ENCODE results near the gene GPR148. TPM values are rescaled to one million over a fixed set of nuclear protein-coding genes. Genes with fewer than 3 reads are reported as not detected.

Gene GPR148
- polyA plus RNA-seq, 2 of the 4 experiments (the other 2 are of a cell fraction), result not detected

DNA sequence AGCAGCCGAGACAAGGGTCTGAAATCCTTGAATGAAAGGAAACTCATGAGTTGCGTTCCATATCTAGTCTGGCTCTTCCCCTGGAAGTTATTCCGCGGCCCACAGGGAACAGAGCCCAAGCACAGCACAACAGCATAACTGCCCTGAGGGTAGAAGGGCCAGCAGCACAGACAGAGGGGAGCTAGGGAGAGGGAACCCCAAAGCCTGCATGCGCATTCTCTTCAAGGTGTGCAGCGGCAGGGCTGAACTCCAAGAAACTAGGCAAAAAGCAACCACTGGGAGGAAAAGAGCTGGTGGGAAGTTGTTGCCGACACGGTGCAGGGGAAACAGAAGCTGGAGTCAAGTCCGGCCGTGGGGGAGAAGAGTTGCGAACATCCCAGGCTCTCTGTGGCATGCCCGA is 11.8 kb downstream of the GPR148 start (continued):
- TF ChIP-seq FOXS1 (CRISPR knock-in tag; IDR thresholded peaks at IDR 0.05) (no peak), HEYL (CRISPR knock-in tag; IDR thresholded peaks at IDR 0.05) (no peak), HOXA7 (CRISPR knock-in tag; IDR thresholded peaks at IDR 0.05) (no peak), JUN (IDR thresholded peaks at IDR 0.05) (no peak), GATA3 (IDR thresholded peaks at IDR 0.05; ENCODE audit: borderline replicate concordance) (no peak)

DNA sequence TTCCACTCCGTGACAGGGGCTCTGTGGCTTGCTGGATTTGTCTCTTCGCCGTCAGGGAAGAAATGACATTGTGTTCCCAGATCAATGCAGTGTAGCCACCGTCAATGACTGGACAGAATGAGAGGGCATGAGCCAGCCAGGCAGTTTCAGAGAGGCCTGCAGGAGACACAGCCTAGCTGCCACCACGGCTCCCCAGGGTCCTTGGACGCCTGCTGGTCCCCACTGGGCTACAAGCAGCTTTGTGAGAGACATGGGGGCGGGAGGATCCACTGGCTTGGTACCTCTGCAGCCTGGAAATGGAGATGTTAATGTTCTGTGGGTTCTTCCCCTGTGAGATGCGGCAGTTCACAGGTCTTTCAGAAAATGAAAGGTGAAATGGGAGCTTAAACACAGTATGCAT is 14.4 kb downstream of the GPR148 start:
- no peak for TF ChIP-seq ESRRA (IDR thresholded peaks at IDR 0.05; ENCODE audit: borderline replicate concordance, low read length)
- TF ChIP-seq NFE2L2 (conservative IDR thresholded peaks at IDR 0.05; ENCODE audit: low read length), result no peak
- TF ChIP-seq, protein P1, sequence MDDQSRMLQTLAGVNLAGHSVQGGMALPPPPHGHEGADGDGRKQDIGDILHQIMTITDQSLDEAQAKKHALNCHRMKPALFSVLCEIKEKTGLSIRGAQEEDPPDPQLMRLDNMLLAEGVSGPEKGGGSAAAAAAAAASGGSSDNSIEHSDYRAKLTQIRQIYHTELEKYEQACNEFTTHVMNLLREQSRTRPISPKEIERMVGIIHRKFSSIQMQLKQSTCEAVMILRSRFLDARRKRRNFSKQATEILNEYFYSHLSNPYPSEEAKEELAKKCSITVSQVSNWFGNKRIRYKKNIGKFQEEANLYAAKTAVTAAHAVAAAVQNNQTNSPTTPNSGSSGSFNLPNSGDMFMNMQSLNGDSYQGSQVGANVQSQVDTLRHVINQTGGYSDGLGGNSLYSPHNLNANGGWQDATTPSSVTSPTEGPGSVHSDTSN (IDR thresholded peaks at IDR 0.05), result no peak
- TF ChIP-seq POLR2AphosphoS2 (conservative IDR thresholded peaks at IDR 0.05; ENCODE audit: low read length), result no peak
- TF ChIP-seq CEBPB (IDR thresholded peaks at IDR 0.05), result no peak
- no peak for TF ChIP-seq HEYL (CRISPR knock-in tag; IDR thresholded peaks at IDR 0.05)
- TF ChIP-seq EHMT2 (IDR thresholded peaks at IDR 0.05; ENCODE audit: low read depth), result no peak
- TF ChIP-seq MAFK (IDR thresholded peaks at IDR 0.05; ENCODE audit: partially characterized antibody), result no peak
- TF ChIP-seq, protein P2, sequence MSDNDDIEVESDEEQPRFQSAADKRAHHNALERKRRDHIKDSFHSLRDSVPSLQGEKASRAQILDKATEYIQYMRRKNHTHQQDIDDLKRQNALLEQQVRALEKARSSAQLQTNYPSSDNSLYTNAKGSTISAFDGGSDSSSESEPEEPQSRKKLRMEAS (IDR thresholded peaks at IDR 0.05), result no peak
- TF ChIP-seq, protein P3, sequence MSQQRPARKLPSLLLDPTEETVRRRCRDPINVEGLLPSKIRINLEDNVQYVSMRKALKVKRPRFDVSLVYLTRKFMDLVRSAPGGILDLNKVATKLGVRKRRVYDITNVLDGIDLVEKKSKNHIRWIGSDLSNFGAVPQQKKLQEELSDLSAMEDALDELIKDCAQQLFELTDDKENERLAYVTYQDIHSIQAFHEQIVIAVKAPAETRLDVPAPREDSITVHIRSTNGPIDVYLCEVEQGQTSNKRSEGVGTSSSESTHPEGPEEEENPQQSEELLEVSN (IDR thresholded peaks at IDR 0.05; ENCODE audit: borderline replicate concordance, low read depth), result no peak
- no peak for TF ChIP-seq PHF8 (IDR thresholded peaks at IDR 0.05; ENCODE audit: borderline replicate concordance, low read depth)
- no peak for TF ChIP-seq SMC3 (IDR thresholded peaks at IDR 0.05)
- no peak for TF ChIP-seq GATA3 (IDR thresholded peaks at IDR 0.05; ENCODE audit: borderline replicate concordance)
- no peak for TF ChIP-seq RFX5 (IDR thresholded peaks at IDR 0.05)
- TF ChIP-seq RAD21 (conservative IDR thresholded peaks at IDR 0.05 in 1 of 2, IDR thresholded peaks at IDR 0.05 in 1 of 2), result no peak
- no peak for TF ChIP-seq RARB (CRISPR knock-in tag; IDR thresholded peaks at IDR 0.05)
- no peak for TF ChIP-seq SREBF2 (IDR thresholded peaks at IDR 0.05)
- no peak for TF ChIP-seq KDM5A (IDR thresholded peaks at IDR 0.05)
- no peaks in the 10 kb centered on the region for H3K4me1 ChIP-seq
- no peak for FAIRE-seq
- WGBS (ENCODE audit: missing lambda C conversion rate), result 47% methylated on average over 8 of the region's 8 CpGs
- no peak for DNase-seq (ENCODE audit: low read depth in 1 of 2, low spot score in 1 of 2)
- no peak for ATAC-seq
- H3K4me3 ChIP-seq, result no peak overlapping the region
- no peak overlapping the region for H3K4me2 ChIP-seq
- POLR2A ChIA-PET, result no interaction called here
- H3K27ac ChIP-seq, result no peak overlapping the region
- CTCF ChIA-PET, result interaction anchor here (1.6 kb wide), 1 partner anchor 15 kb away, joined by 4 read pairs; the partner anchor contains the start of gene GPR148
- no peaks in the 10 kb centered on the region for H3K9me3 ChIP-seq

DNA sequence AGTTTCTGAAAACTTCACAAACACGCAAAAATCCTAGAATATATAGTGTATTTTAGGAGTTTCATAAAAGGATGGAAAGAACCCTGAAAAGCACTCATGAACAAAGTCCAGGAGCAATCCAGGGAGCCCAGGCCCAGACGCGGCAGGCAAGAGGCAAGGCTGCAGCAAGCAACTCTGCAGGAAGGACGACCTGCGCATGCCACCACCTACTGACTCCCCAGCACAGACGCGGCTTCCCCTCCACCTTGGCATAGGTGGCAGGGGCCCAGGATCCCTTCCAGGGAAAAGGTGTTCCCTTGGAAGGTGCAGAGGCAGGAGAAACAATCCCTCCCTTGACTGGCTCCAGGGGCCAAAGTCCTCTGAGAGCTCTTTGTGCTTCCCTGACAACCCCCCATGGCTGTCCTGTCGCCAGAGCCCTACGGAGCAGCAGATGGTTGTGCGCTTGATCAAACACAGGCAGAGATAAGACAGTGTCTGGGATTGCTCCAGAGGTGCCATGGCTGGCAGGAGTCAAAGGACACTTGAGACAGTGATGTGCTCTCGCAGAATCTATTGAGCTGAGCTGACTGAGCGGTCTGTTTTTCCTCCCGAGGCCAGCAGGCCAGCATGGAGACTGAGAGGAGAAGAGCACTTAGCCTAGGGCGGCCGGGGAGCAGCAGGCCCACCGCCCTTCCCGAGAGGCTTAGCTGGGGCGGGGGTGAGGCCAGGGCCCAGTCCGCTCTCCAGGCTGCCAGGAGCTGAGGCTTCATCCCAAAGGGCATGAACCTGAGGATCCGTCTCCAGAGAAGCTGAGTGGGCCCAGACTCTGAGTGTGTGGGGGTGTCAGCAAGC is 15.6 kb downstream of the GPR148 start:
- POLR2A ChIA-PET, result no interaction called here

More for the DNA sequence above, 15.6 kb downstream of the GPR148 start:
- CTCF ChIA-PET, result interaction anchor here (0.6 kb wide), 1 partner anchor 72 kb away, joined by 3 read pairs; no protein-coding TSS in a partner anchor
- no peak for FAIRE-seq
- Histone ChIP-seq H3K9me3 (no peaks in the 10 kb centered on the region), H3K4me1 (no peaks in the 10 kb centered on the region), H3K27ac (no peak overlapping the region), H3K4me3 (no peak overlapping the region), H3K4me2 (no peak overlapping the region)
- TF ChIP-seq POLR2AphosphoS2 (conservative IDR thresholded peaks at IDR 0.05; ENCODE audit: low read length) (no peak), RCOR1 (IDR thresholded peaks at IDR 0.05; ENCODE audit: low read depth, low read length) (no peak), SREBF2 (IDR thresholded peaks at IDR 0.05) (no peak), CEBPB (IDR thresholded peaks at IDR 0.05) (no peak), ZSCAN20 (CRISPR knock-in tag; IDR thresholded peaks at IDR 0.05) (no peak), RFX5 (IDR thresholded peaks at IDR 0.05) (no peak), MYC (IDR thresholded peaks at IDR 0.05; ENCODE audit: borderline replicate concordance, low read length) (no peak), GATA3 (IDR thresholded peaks at IDR 0.05; ENCODE audit: borderline replicate concordance) (no peak), PHF8 (IDR thresholded peaks at IDR 0.05; ENCODE audit: borderline replicate concordance, low read depth) (no peak)
- TF ChIP-seq, protein P2 (IDR thresholded peaks at IDR 0.05), result no peak
- TF ChIP-seq, protein P1 (IDR thresholded peaks at IDR 0.05), result no peak
- TF ChIP-seq, protein P4, sequence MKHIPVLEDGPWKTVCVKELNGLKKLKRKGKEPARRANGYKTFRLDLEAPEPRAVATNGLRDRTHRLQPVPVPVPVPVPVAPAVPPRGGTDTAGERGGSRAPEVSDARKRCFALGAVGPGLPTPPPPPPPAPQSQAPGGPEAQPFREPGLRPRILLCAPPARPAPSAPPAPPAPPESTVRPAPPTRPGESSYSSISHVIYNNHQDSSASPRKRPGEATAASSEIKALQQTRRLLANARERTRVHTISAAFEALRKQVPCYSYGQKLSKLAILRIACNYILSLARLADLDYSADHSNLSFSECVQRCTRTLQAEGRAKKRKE (CRISPR knock-in tag; IDR thresholded peaks at IDR 0.05; ENCODE audit: low read depth), result no peak
- 41% methylated on average over 10 of the region's 20 CpGs for WGBS (ENCODE audit: missing lambda C conversion rate)
- no peak; a peak in 1 of 6 replicates for ATAC-seq
- no peak for DNase-seq (ENCODE audit: low read depth in 1 of 2, low spot score in 1 of 2)
